ENCODE data around the gene MEGF11. TPM values are rescaled to one million over a fixed set of nuclear protein-coding genes. Genes with fewer than 3 reads are reported as not detected.

The MEGF11 gene
- polyA plus RNA-seq, 2 of the 4 experiments (the other 2 are of a cell fraction): 0.25 to 0.31 TPM

GRCh38 chr15:66198757-66199156 lies 54.8 kb downstream of the MEGF11 start:
- DNase-seq (ENCODE audit: low read depth in 1 of 2, low spot score in 1 of 2) (no peak), ATAC-seq (no peak), FAIRE-seq (no peak)
- H3K27ac ChIP-seq: no peak overlapping the region
- H3K4me1 ChIP-seq: no peaks in the 10 kb centered on the region
- ChIA-PET POLR2A (no interaction called here), CTCF (interaction anchor here (0.8 to 1.7 kb wide), 2 partner anchors 10 to 28 kb away, joined by 3 to 6 read pairs; no protein-coding TSS in a partner anchor)
- no peak overlapping the region for H3K4me3 ChIP-seq
- TF ChIP-seq CTCF (IDR thresholded peaks at IDR 0.05): no peak
- TF ChIP-seq NR3C1 (IDR thresholded peaks at IDR 0.05): no peak
- TF ChIP-seq USF2 (IDR thresholded peaks at IDR 0.05): no peak
- 71% methylated on average over 2 of the region's 2 CpGs for WGBS (ENCODE audit: missing lambda C conversion rate)
- H3K4me2 ChIP-seq: no peak overlapping the region
- H3K9me3 ChIP-seq: no peaks in the 10 kb centered on the region

- no peak for TF ChIP-seq EHMT2 (IDR thresholded peaks at IDR 0.05; ENCODE audit: low read depth)
- TF ChIP-seq JUNB (IDR thresholded peaks at IDR 0.05): no peak
- TF ChIP-seq HEYL (CRISPR knock-in tag; IDR thresholded peaks at IDR 0.05): no peak
- TF ChIP-seq RFX5 (IDR thresholded peaks at IDR 0.05): no peak
- TF ChIP-seq CBX8 (IDR thresholded peaks at IDR 0.05): no peak
- no peak for TF ChIP-seq PBX3 (IDR thresholded peaks at IDR 0.05)
- no peak for TF ChIP-seq ZSCAN20 (CRISPR knock-in tag; IDR thresholded peaks at IDR 0.05)
- TF ChIP-seq NFE2L2 (conservative IDR thresholded peaks at IDR 0.05; ENCODE audit: low read length): no peak
- TF ChIP-seq CTCF (IDR thresholded peaks at IDR 0.05): no peak
- TF ChIP-seq MAFK (IDR thresholded peaks at IDR 0.05; ENCODE audit: partially characterized antibody): no peak
- TF ChIP-seq CBX2 (IDR thresholded peaks at IDR 0.05; ENCODE audit: borderline replicate concordance, low read depth): no peak
- no peak for TF ChIP-seq PHF8 (IDR thresholded peaks at IDR 0.05; ENCODE audit: borderline replicate concordance, low read depth)
- H3K9me3 ChIP-seq: no peaks in the 10 kb centered on the region
- FAIRE-seq: no peak
- ChIA-PET CTCF (no interaction called here), POLR2A (no interaction called here)
- no peaks in the 10 kb centered on the region for H3K4me1 ChIP-seq
- WGBS (ENCODE audit: missing lambda C conversion rate): 10% methylated on average over 2 of the region's 2 CpGs
- H3K4me3 ChIP-seq: no peak overlapping the region
- peak; percentile 23 to 25; a peak in 4 of 6 replicates for ATAC-seq
- DNase-seq (ENCODE audit: low read depth in 1 of 2, low spot score in 1 of 2): no peak
- no peak overlapping the region for H3K27ac ChIP-seq
- no peak overlapping the region for H3K4me2 ChIP-seq
These were observed 56.9 kb downstream of the MEGF11 start for GRCh38 chr15:66196602-66197001.

- H3K27ac ChIP-seq: no peak overlapping the region
- H3K4me1 ChIP-seq: no peaks in the 10 kb centered on the region
- DNase-seq (ENCODE audit: low read depth in 1 of 2, low spot score in 1 of 2) (no peak), FAIRE-seq (no peak), ATAC-seq (no peak)
- no peak for TF ChIP-seq POLR2AphosphoS2 (conservative IDR thresholded peaks at IDR 0.05; ENCODE audit: low read length)
- TF ChIP-seq USF2 (IDR thresholded peaks at IDR 0.05): no peak
- no peak for TF ChIP-seq HES2 (IDR thresholded peaks at IDR 0.05)
- TF ChIP-seq SREBF2 (IDR thresholded peaks at IDR 0.05): no peak
- POLR2A ChIA-PET: no interaction called here
- no peaks in the 10 kb centered on the region for H3K9me3 ChIP-seq
- no peak overlapping the region for H3K4me3 ChIP-seq
- H3K4me2 ChIP-seq: no peak overlapping the region
- WGBS (ENCODE audit: missing lambda C conversion rate): 73% methylated on average over 10 of the region's 10 CpGs
- CTCF ChIA-PET: interaction anchor here (0.6 to 1.1 kb wide), 2 partner anchors 14 to 213 kb away, joined by 3 to 4 read pairs; no protein-coding TSS in a partner anchor
These were observed 57.8 kb downstream of the MEGF11 start for GRCh38 chr15:66195621-66196230.
